Spinal cord (tissue), 10 donors: ENCODE data around the gene EFCAB6. TPM values are rescaled to one million over a fixed set of nuclear protein-coding genes. Genes with fewer than 3 reads are reported as not detected.

Source experiments
- DNase-seq, 6 donors: peaks; one replicate each; pipeline versions ENCODE4 v3.0.0 to v3.0.0-alpha.2; 2013 to 2015; ENCODE audit warnings: low spot score in 6 of 6, low read depth in 4 of 6
- H3K27ac ChIP-seq: one replicate; pipeline ENCODE4 v1.5.1; 2013; ENCODE audit warnings: low read depth, low read length, control low read depth
- H3K27me3 ChIP-seq: one replicate; pipeline ENCODE4 v1.6.1; 2013; ENCODE audit warnings: low read length; ENCODE audit not compliant: control insufficient read depth, insufficient read depth
- H3K36me3 ChIP-seq: one replicate; pipeline ENCODE4 v1.6.1; 2013; ENCODE audit warnings: low read length; ENCODE audit not compliant: control insufficient read depth, insufficient read depth
- H3K4me1 ChIP-seq: one replicate; pipeline ENCODE4 v1.6.1; 2013; ENCODE audit warnings: low read length; ENCODE audit not compliant: control insufficient read depth, insufficient read depth
- H3K4me3 ChIP-seq: one replicate; pipeline ENCODE4 v1.5.1; 2013; ENCODE audit warnings: low read depth, low read length, control low read depth
- H3K9me3 ChIP-seq: one replicate; pipeline ENCODE4 v1.6.1; 2013; ENCODE audit warnings: low read length; ENCODE audit not compliant: control insufficient read depth, insufficient read depth
- WGBS: methylation state at CpG from one replicate; pipeline ENCODE4 v1.1.5; 2013; ENCODE audit warnings: missing lambda C conversion rate; ENCODE audit not compliant: insufficient coverage; 5-methylcytosine and 5-hydroxymethylcytosine counted together
- polyA plus RNA-seq, 2 donors: library from polyadenylated mRNA; unstranded; fragments of 120-200 nt; gene quantifications; one replicate each; pipeline ENCODE4 v1.2.1, GENCODE V29; 2013; ENCODE audit not compliant: insufficient read length in 2 of 2
- total RNA-seq, 2 donors: library from RNA; depleted of rRNA in 1 of 2; stranded (reverse); fragments of 120-200 nt in 1 of 2; fragments of >200 nt in 1 of 2; gene quantifications; one replicate each; pipeline versions ENCODE4 v1.2.3 to v1.2.4, GENCODE V29; 2013 to 2014
- donor health status: healthy.

The EFCAB6 gene
- total and polyA plus RNA-seq, 4 donors, result 2.8 to 9.1 (median 4.5) TPM

GRCh38 chr22:43490311-43490710 lies 321.8 kb downstream of the EFCAB6 start:
- 95% methylated on average over 4 of the region's 7 CpGs for WGBS
- Histone ChIP-seq H3K27me3 (no peaks in the 10 kb centered on the region), H3K36me3 (no peaks in the 10 kb centered on the region), H3K4me1 (peaks cover 42% of the 10 kb centered on the region), H3K27ac (no peak overlapping the region), H3K4me3 (no peak overlapping the region), H3K9me3 (no peaks in the 10 kb centered on the region)
- no peak for DNase-seq

- 29% methylated on average over 4 of the region's 10 CpGs for WGBS
- peaks cover 42% of the 10 kb centered on the region for H3K4me1 ChIP-seq
- H3K9me3 ChIP-seq, result no peaks in the 10 kb centered on the region
- no peaks in the 10 kb centered on the region for H3K27me3 ChIP-seq
- H3K4me3 ChIP-seq, result no peak overlapping the region
- H3K27ac ChIP-seq, result no peak overlapping the region
- no peak for DNase-seq
- no peaks in the 10 kb centered on the region for H3K36me3 ChIP-seq
These were observed 323.2 kb downstream of the EFCAB6 start for GRCh38 chr22:43488937-43489336.

GRCh38 chr22:43488031-43488866 lies 323.9 kb downstream of the EFCAB6 start:
- Histone ChIP-seq H3K4me3 (no peak overlapping the region), H3K27me3 (no peaks in the 10 kb centered on the region), H3K36me3 (no peaks in the 10 kb centered on the region), H3K27ac (no peak overlapping the region), H3K4me1 (peaks cover 42% of the 10 kb centered on the region), H3K9me3 (no peaks in the 10 kb centered on the region)
- WGBS, result 37% methylated on average over 23 of the region's 26 CpGs
- peak in 4 of 6 donors; percentile 47 to 95 (median 73) for DNase-seq

- no peaks in the 10 kb centered on the region for H3K36me3 ChIP-seq
- H3K27me3 ChIP-seq, result no peaks in the 10 kb centered on the region
- 76% methylated on average over 18 of the region's 19 CpGs for WGBS
- no peak overlapping the region for H3K27ac ChIP-seq
- H3K4me3 ChIP-seq, result no peak overlapping the region
- H3K9me3 ChIP-seq, result no peaks in the 10 kb centered on the region
- no peak for DNase-seq
- peaks cover 45% of the 10 kb centered on the region for H3K4me1 ChIP-seq
These were observed 324.6 kb downstream of the EFCAB6 start for GRCh38 chr22:43487311-43488030.

GRCh38 chr22:43485502-43486089 lies 326.5 kb downstream of the EFCAB6 start:
- WGBS, result 77% methylated on average over 14 of the region's 20 CpGs
- no peaks in the 10 kb centered on the region for H3K36me3 ChIP-seq
- peaks cover 56% of the 10 kb centered on the region for H3K4me1 ChIP-seq
- no peak overlapping the region for H3K27ac ChIP-seq
- no peaks in the 10 kb centered on the region for H3K27me3 ChIP-seq
- peak in 1 of 6 donors; percentile 69 for DNase-seq
- no peak overlapping the region for H3K4me3 ChIP-seq
- no peaks in the 10 kb centered on the region for H3K9me3 ChIP-seq

- no peaks in the 10 kb centered on the region for H3K9me3 ChIP-seq
- H3K27me3 ChIP-seq, result no peaks in the 10 kb centered on the region
- WGBS, result 90% methylated on average over 6 of the region's 8 CpGs
- DNase-seq, result no peak
- no peak overlapping the region for H3K27ac ChIP-seq
- peaks cover 58% of the 10 kb centered on the region for H3K4me1 ChIP-seq
- no peak overlapping the region for H3K4me3 ChIP-seq
- H3K36me3 ChIP-seq, result no peaks in the 10 kb centered on the region
These were observed 327.9 kb downstream of the EFCAB6 start for GRCh38 chr22:43484227-43484626.

- Histone ChIP-seq H3K36me3 (peaks cover 3% of the 10 kb centered on the region), H3K27me3 (no peaks in the 10 kb centered on the region), H3K4me1 (peaks cover 58% of the 10 kb centered on the region), H3K27ac (no peak overlapping the region), H3K9me3 (no peaks in the 10 kb centered on the region), H3K4me3 (no peak overlapping the region)
- no peak for DNase-seq
- 96% methylated on average over 7 of the region's 7 CpGs for WGBS
These were observed 328.4 kb downstream of the EFCAB6 start for GRCh38 chr22:43483669-43484068.

- WGBS, result 91% methylated on average over 9 of the region's 13 CpGs
These were observed 328.8 kb downstream of the EFCAB6 start for GRCh38 chr22:43483266-43483665.

GRCh38 chr22:43482318-43482625 lies 329.8 kb downstream of the EFCAB6 start:
- no peak overlapping the region for H3K27ac ChIP-seq
- H3K4me1 ChIP-seq, result peaks cover 44% of the 10 kb centered on the region
- no peak for DNase-seq
- H3K27me3 ChIP-seq, result no peaks in the 10 kb centered on the region
- H3K36me3 ChIP-seq, result peaks cover 4% of the 10 kb centered on the region
- 38% methylated on average over 8 of the region's 8 CpGs for WGBS
- H3K4me3 ChIP-seq, result no peak overlapping the region
- H3K9me3 ChIP-seq, result no peaks in the 10 kb centered on the region

More at GRCh38 chr22:43483266-43483665, 328.8 kb downstream of the EFCAB6 start:
- H3K27me3 ChIP-seq, result no peaks in the 10 kb centered on the region
- H3K27ac ChIP-seq, result no peak overlapping the region
- no peaks in the 10 kb centered on the region for H3K9me3 ChIP-seq
- no peak for DNase-seq
- peaks cover 54% of the 10 kb centered on the region for H3K4me1 ChIP-seq
- peaks cover 3% of the 10 kb centered on the region for H3K36me3 ChIP-seq
- H3K4me3 ChIP-seq, result no peak overlapping the region
